Skeletal muscle satellite cell (primary cell): Measurements from ENCODE around the gene SCAANT1. TPM values are rescaled to one million over a fixed set of nuclear protein-coding genes. Genes with fewer than 3 reads are reported as not detected.

Experiments used
- H3K27me3 ChIP-seq: 2 replicates; pipeline ENCODE4 v1.7.0; 2013; ENCODE audit warnings: low read length; ENCODE audit not compliant: control insufficient read depth, insufficient read depth
- H3K36me3 ChIP-seq: 2 replicates; pipeline ENCODE4 v1.7.0; 2013; ENCODE audit warnings: mild to moderate bottlenecking, control low read depth, low read length; ENCODE audit not compliant: insufficient read depth
- H3K4me1 ChIP-seq: 2 replicates; pipeline ENCODE4 v1.7.0; 2013; ENCODE audit warnings: low read length; ENCODE audit not compliant: control insufficient read depth, insufficient read depth
- H3K4me2 ChIP-seq: 2 replicates; pipeline ENCODE4 v1.7.0; 2013; ENCODE audit warnings: mild to moderate bottlenecking, low read length
- H3K4me3 ChIP-seq: 2 replicates; pipeline ENCODE4 v1.7.0; 2013; ENCODE audit warnings: low read length
- H3K9ac ChIP-seq: 2 replicates; pipeline ENCODE4 v1.7.0; 2013; ENCODE audit warnings: mild to moderate bottlenecking, low read depth, low read length, moderate library complexity
- H3K9me3 ChIP-seq: replicated peaks from 2 replicates; pipeline ENCODE4 v1.7.0; 2013; ENCODE audit warnings: mild to moderate bottlenecking, control low read depth, low read length
- total RNA-seq: library from RNA; depleted of rRNA; stranded (reverse); fragments of >200 nt; gene quantifications from 2 replicates; pipeline ENCODE4 v1.2.3, GENCODE V29; 2012; rRNA removed

Gene SCAANT1
- total RNA-seq = not detected in 2 replicates

DNA sequence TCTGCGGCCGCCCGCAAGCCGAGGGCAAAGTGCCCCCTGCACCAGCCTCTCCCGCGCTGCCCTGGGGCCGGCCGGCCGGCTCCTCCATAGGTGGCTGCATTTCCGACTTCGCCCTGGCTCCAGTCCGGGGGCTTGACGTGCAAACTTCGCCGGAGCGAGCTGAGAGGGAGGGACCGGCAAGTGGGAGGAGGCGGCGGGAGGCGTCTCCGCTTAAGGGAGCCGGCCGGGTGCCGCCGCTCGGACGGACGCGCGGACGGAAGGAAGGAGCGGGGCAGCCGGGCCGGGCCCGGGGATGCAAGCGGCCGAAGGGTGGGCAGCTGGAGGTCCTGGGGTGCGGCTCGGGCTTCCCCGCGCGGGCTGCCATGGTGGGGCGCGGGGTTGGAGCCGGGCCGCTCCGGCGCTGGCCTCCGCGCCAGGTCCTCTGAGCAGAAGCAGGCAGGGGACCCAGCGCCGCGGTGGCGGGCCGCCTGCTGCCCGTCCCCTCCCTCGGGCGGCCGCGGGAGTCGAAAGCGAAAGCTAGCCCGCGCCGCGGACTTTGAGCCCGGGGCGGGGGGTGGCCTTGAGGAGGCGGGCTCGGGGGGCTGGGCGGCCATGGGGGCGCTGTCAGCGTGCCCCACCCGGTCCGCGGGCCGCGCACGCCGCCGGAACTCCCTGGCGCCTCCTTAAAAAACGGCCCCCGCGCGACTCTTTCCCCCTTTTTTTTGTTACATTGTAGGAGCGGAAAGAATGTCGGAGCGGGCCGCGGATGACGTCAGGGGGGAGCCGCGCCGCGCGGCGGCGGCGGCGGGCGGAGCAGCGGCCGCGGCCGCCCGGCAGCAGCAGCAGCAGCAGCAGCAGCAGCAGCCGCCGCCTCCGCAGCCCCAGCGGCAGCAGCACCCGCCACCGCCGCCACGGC, at the start of gene SCAANT1:
Gene SCAANT1, minus strand, starts transcription at position 511 of the 895 bp plus-strand sequence.
- Histone ChIP-seq H3K4me2 (peak within 1 kb of the TSS; percentile 96), H3K9me3 (no peaks in the 10 kb centered on the region), H3K27me3 (no peaks in the 10 kb centered on the region), H3K9ac (peak within 1 kb of the TSS; percentile 96), H3K4me3 (peak within 1 kb of the TSS; percentile 87), H3K4me1 (peaks cover 21% of the 10 kb centered on the region), H3K36me3 (peaks cover 21% of the 10 kb centered on the region)

DNA sequence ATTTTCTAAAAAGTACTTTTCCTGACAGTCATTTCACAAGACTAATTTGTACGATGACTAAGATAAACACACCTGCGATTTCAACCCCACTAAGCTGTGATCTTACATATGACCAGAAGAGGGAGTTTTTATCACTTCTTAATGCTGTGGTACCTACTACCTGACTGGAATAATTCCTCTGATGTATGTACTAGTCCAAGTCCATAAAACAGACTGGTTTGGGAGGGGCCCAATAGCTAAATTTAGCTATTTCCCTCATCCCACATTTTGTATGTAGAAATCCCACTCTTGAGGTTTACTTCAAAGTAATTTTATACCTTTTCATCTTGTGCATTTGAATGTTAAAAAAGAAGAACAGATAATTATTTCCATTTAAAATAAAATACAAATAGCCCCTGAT, 49.7 kb upstream of the SCAANT1 start:
- H3K9ac ChIP-seq = no peak overlapping the region
- peaks cover 13% of the 10 kb centered on the region for H3K4me1 ChIP-seq
- no peak overlapping the region for H3K4me3 ChIP-seq

DNA sequence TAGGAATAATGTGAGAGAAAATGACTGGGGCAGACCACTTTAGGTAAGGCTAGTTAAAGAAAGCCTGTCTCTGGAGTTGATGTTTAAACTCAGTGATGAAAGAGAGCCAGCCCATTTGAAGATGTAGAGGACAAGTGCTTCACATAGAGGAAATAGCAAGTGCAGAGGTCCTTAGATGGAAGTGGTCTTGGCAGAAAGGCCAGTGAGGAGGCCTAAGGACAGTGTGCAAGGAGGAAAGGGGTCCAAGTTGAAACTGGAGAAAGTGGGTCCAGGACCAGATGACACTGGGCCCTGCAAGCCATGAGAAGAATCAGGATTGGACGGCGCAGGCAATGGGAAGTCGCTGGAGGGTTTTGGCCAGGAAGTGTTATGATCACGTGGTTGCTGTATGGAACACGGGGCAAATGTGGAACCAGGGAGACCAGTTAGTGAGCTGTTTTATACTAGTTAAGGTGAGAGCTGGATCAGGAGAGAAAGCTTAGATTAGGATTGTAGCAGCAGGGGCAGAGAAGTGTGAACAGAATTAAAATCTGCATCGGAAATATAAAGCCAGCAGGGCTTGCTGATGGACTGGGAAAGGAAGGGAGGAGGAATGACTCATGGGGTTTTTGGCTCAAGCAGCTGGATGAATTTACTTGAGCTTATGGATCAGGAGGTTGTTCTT, 48.0 kb upstream of the SCAANT1 start:
- Histone ChIP-seq H3K36me3 (peaks cover 11% of the 10 kb centered on the region), H3K4me1 (peaks cover 13% of the 10 kb centered on the region)

More for the DNA sequence above, 49.7 kb upstream of the SCAANT1 start:
- Histone ChIP-seq H3K36me3 (peaks cover 4% of the 10 kb centered on the region), H3K9me3 (no peaks in the 10 kb centered on the region), H3K4me2 (no peak overlapping the region), H3K27me3 (no peaks in the 10 kb centered on the region)

DNA sequence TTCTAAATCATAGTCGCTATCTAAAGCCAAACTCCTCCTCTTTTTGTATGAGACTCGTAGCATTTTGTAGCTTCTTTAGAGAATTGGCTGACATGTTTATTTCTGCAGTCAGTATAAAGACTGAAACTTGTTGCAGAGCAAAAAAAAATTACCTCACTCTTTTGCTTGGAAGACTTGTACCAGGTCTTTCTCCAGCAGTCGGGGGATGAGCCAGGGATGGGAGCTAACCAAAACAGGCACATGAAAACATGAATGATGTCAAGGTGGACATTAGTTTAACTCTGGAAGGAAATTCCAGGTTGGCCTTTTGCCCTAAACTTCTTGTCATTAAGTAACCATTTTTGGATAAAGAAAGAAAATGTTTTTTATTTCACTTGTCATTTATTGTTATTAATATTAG, 47.0 kb upstream of the SCAANT1 start:
- Histone ChIP-seq H3K36me3 (peaks cover 11% of the 10 kb centered on the region), H3K4me2 (no peak overlapping the region), H3K9ac (no peak overlapping the region), H3K4me3 (no peak overlapping the region), H3K27me3 (no peaks in the 10 kb centered on the region), H3K4me1 (peaks cover 13% of the 10 kb centered on the region), H3K9me3 (no peaks in the 10 kb centered on the region)

More for the DNA sequence above, 48.0 kb upstream of the SCAANT1 start:
- Histone ChIP-seq H3K4me3 (peak overlapping the region; percentile 65), H3K9ac (peak overlapping the region; percentile 25), H3K4me2 (peak overlapping the region; percentile 81), H3K27me3 (no peaks in the 10 kb centered on the region), H3K9me3 (no peaks in the 10 kb centered on the region)

DNA sequence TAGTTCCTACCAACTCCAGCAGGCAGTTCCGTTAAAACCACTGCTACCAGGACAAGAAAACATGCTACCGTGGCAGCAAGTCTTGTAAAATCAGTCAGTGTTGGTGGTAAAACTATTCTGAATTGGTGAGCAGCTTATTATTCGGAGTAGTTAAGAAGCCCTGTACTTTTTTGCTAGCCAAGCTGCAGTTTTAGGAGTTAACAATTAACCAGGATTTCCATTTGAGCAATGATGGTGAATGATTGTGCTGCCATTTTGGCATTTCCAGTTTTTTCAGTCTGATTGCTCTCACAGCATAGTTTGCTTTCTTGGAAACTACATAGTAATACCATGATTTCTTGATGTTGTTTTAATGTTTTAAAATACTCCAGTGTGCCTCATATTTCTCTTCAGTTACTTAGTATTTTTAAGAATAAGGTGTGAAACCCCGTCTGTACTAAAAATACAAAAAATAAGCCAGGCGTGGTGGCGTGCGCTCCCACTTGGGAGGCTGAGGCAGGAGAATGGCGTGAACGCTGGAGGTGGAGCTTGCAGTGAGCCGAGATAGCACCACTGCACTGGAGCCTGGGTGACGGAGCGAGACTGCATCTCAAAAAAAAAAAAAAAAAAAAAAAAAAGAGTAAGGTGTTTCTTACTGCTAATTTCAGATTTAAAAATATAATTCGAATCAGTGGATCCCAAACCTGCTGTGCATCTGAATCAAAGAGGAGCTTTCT, 43.8 kb upstream of the SCAANT1 start:
- Histone ChIP-seq H3K4me1 (peaks cover 23% of the 10 kb centered on the region), H3K4me2 (no peak overlapping the region), H3K36me3 (peaks cover 16% of the 10 kb centered on the region), H3K27me3 (no peaks in the 10 kb centered on the region), H3K4me3 (no peak overlapping the region), H3K9ac (no peak overlapping the region), H3K9me3 (no peaks in the 10 kb centered on the region)

DNA sequence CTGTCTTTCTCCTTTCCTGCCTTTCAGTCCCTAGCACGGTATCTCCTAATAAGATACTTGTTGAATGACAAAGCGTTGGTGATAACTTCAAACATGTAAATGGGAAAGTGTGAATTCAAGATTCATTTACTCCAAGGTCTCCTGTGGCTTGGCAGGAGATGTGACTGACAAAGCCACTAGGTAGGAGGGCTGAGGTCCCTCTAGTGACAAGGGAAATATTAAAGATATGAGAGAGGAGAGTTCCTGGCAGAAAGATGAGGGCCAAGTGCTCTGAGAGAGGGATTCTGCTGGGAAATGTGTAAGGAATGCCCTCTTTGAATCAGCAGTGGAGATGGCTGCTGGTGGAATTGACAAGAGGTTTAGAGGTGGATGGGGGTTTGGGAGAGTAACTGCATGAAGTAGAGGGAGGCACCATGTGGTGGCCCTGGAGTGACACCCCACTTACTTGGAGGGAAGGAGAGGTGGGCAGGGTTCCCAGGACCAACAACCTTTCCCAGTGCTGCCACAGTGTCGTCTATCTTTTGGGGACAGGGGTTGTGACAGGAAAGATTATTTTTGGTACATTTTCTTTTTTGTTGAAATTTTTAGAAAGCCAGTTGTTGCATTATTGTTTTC, 43.0 kb upstream of the SCAANT1 start:
- Histone ChIP-seq H3K4me2 (no peak overlapping the region), H3K4me3 (no peak overlapping the region), H3K27me3 (no peaks in the 10 kb centered on the region), H3K4me1 (peaks cover 21% of the 10 kb centered on the region), H3K9me3 (no peaks in the 10 kb centered on the region), H3K36me3 (peaks cover 16% of the 10 kb centered on the region), H3K9ac (no peak overlapping the region)

DNA sequence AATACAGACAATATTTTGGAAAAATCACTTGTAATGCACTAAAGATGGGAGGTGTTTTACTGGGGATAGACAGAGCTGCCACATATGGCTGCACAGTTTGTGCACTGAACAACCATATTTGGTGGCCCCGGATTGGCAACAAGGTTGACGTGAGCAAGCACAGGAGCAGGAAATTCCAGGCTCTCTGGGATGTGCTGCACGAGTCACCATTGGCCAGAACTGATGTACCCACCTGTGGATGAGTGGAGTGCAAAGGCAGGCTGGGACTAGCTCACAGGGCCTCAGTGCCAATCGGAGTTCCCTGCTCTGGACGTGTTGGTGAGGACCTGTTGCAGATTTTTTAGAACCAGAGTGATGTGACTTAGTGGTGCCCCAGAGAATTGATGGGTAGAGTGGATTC, 42.0 kb upstream of the SCAANT1 start:
- Histone ChIP-seq H3K4me2 (no peak overlapping the region), H3K4me3 (no peak overlapping the region), H3K27me3 (no peaks in the 10 kb centered on the region), H3K9ac (no peak overlapping the region), H3K9me3 (no peaks in the 10 kb centered on the region), H3K4me1 (peaks cover 21% of the 10 kb centered on the region), H3K36me3 (peaks cover 16% of the 10 kb centered on the region)

DNA sequence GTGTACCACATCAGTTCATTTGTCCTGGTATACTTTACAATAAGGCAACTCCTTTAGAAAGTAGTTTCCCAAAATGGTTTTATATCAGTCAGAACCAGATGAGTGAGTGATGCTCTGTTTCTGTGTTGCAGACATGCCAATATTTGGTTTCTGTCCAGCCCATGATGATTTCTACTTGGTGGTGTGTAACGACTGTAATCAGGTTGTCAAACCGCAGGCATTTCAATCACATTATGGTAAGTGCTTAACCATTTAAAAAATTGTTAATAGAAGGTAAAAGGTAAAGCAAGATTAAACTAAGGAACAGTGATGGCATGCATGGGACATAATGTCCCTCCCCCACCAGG, 40.0 kb upstream of the SCAANT1 start:
- H3K4me2 ChIP-seq = no peak overlapping the region
- peaks cover 16% of the 10 kb centered on the region for H3K36me3 ChIP-seq
- H3K9ac ChIP-seq = no peak overlapping the region
- no peak overlapping the region for H3K4me3 ChIP-seq
- H3K4me1 ChIP-seq = peaks cover 32% of the 10 kb centered on the region
- H3K9me3 ChIP-seq = no peaks in the 10 kb centered on the region
- no peaks in the 10 kb centered on the region for H3K27me3 ChIP-seq

DNA sequence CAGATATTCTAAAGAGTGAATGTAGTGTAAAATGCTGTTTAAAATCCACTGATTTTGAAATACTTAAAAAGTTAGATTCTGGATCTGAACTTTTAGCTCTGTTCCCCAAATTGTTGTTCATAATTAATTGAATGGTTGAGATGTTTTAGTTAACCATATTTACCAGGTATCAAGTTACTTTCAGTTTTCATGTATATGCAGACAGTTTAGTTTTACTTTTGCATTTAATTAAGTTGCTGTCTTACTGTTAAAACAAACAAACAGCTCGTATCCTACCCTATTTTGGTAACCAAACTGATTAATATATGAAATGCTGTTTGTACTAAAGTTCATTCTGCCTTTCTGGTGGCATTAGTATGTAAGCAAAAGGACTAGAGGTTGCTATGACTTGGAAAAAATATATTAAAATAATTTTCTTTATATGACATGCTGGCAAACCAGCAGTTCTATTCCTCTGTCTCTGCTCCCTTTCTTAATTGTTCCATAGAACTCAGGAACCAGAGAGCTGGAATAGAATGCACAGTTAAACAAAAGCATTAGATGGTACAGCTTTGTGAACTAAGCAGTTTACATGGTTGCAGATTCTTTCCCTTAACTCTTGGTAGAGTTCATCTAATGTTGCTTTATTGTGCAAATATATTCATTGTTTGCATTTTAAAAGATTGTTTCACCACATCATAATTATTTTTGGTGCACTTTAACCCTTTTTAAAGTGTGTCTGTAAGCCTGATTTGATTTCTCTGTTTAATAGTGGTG, 39.5 kb upstream of the SCAANT1 start:
- no peaks in the 10 kb centered on the region for H3K9me3 ChIP-seq
- no peak overlapping the region for H3K4me2 ChIP-seq

DNA sequence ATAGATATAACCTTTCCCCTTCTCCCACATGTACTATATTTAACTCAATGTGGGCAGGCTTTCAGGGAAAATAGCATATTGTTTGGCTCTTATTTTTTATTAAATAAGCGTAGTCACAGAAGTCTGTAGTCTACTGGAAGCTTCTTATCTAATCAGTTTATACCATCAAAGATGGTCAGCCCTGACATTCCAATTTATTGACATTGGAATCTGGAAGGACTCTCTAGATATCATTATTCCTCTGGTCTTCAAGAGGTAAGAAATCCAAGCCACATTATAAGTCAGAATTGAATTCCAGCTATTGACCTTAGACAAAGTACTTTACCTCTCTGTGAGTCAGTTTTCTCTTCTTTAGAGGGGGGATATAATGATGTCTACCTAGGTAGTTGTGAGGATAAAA, 38.5 kb upstream of the SCAANT1 start:
- H3K27me3 ChIP-seq = no peaks in the 10 kb centered on the region
- peaks cover 11% of the 10 kb centered on the region for H3K36me3 ChIP-seq
- no peak overlapping the region for H3K4me2 ChIP-seq
- no peak overlapping the region for H3K4me3 ChIP-seq
- H3K9ac ChIP-seq = no peak overlapping the region
- peaks cover 32% of the 10 kb centered on the region for H3K4me1 ChIP-seq
- H3K9me3 ChIP-seq = no peaks in the 10 kb centered on the region

More for the DNA sequence above, 39.5 kb upstream of the SCAANT1 start:
- Histone ChIP-seq H3K9ac (no peak overlapping the region), H3K4me1 (peaks cover 32% of the 10 kb centered on the region), H3K4me3 (no peak overlapping the region), H3K27me3 (no peaks in the 10 kb centered on the region), H3K36me3 (peaks cover 14% of the 10 kb centered on the region)
